ENCODE measurements around the gene SEMA4C.
A peak's percentile ranks its signal among the peaks of the same experiment; 100 is the strongest.
"Not testable (repeated sequence)": the region's sequence is repeated elsewhere in the genome, so short reads cannot be mapped to it uniquely, and the experiment has no call there.

Gene SEMA4C

GRCh38 chr2:96898135-96898505 is 28.2 kb upstream of the SEMA4C start:
- no peak for DNase-seq

- no peak for DNase-seq
These were observed 27.7 kb upstream of the SEMA4C start for GRCh38 chr2:96897491-96898134.

GRCh38 chr2:96895746-96896651 is 26.1 kb upstream of the SEMA4C start:
- DNase-seq = no peak

- DNase-seq = no peak
These were observed 25.3 kb upstream of the SEMA4C start for GRCh38 chr2:96895032-96895745.

GRCh38 chr2:96894151-96894531 is 24.3 kb upstream of the SEMA4C start:
- DNase-seq = no peak

DNA sequence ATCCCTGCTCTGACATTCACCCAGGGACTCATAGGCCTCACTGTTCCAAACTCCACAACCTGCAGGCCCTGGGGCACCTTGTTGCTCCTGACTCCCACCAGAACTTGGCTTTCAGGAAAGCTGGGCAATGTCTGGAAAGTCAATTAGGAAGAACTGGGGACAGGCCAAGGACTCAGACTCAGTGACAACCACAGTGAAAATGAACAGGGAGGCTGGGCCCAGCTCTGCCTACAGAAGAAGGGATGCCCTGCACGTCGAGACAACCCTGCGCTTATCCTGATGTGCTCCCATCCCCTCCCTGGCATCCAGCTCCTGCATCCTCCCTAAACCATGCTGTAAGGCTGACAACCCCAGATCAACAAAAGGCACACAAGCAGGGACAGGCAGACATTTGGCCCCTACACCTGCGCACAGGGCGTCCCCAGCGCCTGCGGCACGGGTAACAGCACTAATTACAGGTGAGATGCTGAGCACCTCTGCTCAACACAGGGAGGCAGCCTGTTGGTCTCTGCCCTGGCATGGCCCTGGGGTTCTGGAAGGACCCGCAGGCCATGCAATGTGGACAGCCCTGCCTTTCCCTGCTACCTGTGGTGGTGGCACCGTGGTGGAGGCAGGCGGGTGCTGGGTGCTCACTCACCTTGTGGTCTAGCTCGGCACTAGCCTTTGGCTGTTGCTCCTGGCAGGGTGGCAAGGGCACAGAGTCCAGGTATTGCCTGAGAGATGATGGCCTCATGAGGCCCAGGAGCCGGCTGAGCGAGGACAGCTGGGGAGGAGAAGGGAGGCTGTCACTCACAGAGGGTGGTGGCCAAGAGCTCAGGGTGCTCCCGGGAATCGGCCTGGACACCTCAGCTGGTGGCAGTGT is 23.6 kb upstream of the SEMA4C start:
- DNase-seq = no peak

GRCh38 chr2:96891591-96892333 is 21.9 kb upstream of the SEMA4C start:
- peak; percentile 21 for DNase-seq

GRCh38 chr2:96890726-96891385 is 21.0 kb upstream of the SEMA4C start:
- DNase-seq = no peak

DNA sequence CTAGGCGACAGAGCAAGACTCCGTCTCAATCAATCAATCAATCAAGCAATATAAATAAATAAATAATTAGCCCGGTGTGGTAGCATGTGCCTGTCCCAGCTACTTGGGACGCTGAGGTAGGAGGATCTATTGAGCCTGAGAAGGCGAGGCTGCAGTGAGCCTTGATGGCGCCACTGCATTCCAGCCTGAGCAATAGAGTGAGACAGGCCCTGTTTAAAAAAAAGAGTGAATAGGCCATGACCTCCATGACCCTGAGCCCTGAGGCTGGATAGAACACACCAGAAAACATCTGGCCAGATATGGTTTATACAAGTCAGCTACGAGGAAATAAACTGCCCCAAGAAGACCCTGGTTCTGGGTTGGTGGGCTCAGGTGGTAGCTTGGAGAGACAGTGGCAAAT is 20.4 kb upstream of the SEMA4C start:
- DNase-seq = no peak

GRCh38 chr2:96889502-96889901 is 19.6 kb upstream of the SEMA4C start:
- not testable (repeated sequence) for DNase-seq

- no peak for DNase-seq
These were observed 18.5 kb upstream of the SEMA4C start for GRCh38 chr2:96888072-96889011.

GRCh38 chr2:96887493-96888012 is 17.7 kb upstream of the SEMA4C start:
- DNase-seq = no peak

DNA sequence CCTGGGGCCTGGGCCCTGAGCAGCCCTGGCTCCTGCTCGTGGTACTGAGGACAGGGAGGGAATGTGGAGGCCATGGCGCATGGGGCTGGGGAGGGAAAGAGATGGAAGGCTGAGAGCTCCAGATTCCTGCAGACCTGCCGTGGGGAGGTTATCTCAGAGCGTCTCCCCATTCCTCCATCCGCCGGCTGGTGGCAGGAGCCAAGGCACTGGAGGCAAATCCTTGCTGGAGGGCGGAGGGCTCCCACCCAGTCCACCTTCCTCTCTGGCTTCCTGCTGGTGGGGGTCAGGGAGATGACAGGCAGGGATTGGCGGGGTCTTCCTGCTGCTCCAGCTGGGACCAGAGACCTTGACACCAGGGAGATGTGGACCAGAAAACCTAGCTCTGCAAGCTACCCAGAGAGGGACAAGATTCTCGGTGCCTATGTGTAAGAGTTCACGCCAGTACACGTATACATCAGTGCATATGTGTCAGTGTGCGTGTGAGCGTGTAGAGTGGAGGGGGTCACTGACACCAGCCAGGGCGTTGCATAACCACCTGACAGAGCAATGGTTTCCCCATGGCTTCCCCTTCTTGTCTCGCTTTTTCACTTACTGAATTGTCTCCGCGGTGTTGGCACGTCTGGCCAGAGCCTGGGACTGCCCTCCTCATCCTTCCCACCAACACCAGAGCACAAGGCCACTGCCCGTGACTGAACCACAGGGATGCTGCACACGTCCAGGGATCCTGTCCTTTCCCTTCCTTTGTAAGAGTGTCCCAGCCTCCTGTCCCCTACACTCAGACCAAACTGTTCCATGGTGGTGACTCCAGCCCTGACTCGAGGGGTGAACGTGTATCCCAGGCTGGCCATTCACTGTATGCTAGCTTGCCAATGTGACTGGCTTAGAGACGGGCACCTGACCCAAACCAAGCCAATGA is 15.8 kb upstream of the SEMA4C start:
- no peak for DNase-seq

GRCh38 chr2:96884299-96885094 is 14.6 kb upstream of the SEMA4C start:
- no peak for DNase-seq

DNA sequence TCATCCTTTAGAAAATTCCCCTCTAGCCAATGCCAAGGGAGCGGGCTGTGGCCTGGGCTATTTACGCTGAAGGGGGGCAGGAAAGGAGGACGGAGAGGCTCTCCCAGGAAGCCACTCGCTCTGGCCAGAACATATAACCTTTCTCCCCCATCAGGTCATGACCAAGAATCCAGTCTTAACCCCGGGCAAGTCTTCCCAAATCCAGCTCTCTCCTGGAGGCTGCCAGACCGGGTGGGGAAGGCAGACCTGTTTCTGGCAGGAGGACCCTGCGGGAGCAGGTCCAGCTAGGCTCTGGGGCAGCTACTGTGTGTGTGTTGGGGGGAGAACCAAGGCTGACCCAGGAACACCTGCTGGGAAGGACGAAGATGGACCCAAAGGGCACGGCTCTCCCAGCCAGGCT is 13.4 kb upstream of the SEMA4C start:
- no peak for DNase-seq

DNA sequence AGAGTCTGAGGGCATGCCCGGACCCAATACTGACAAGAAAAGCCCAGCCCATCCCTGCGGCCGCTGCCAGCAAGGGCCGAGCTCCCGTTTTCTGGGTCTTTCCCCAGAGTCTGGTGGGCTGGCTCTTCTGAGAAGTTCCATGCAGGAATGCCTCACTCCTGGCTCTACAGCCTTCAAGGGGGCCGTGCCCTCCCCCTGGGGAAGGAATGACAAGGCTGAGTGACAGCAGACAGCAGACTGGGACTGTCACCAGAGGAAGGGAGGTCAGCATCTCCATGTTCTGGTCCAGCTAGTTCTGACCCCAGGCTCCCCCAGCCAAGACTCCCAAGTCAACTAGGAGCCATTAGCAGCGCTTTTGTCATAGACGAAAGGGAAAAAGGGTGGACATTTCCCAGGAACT is 13.0 kb upstream of the SEMA4C start:
- DNase-seq = no peak

DNA sequence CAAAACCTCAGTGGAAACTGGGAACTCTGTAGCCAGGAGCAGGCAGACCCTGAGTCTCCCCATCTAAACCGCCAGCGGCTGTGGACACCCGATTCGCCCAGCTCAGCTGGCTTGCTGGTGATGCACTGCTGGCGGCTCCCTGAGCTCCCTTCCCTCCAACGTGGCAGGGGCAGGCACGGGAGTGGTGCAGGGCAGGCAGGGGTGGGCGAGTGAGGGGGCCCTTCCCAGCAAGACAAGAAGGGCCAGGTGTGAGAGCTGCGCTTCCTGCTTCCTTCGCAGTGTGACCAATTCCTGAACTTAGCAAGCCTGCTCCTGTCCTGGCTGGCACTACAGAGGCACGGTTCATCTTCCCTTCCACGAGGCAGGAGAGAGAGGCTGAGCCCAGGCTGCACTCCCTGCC is 12.3 kb upstream of the SEMA4C start:
- no peak for DNase-seq
